Ectodermal cell (in vitro differentiated cells): ENCODE data around the gene CNTROB.
A peak's percentile ranks its signal among the peaks of the same experiment; 100 is the strongest.

Experiments
- H3K27ac ChIP-seq: 2 replicates; pipeline ENCODE4 v1.7.0; 2013; ENCODE audit warnings: mild to moderate bottlenecking, low read depth, low read length; ENCODE audit not compliant: insufficient read depth, poor library complexity, severe bottlenecking
- H3K27me3 ChIP-seq: 2 replicates; pipeline ENCODE4 v1.7.0; 2013; ENCODE audit warnings: mild to moderate bottlenecking, low read length; ENCODE audit not compliant: insufficient read depth, control insufficient read depth, poor library complexity, severe bottlenecking
- H3K36me3 ChIP-seq: one replicate; pipeline ENCODE4 v1.7.0; 2013; ENCODE audit warnings: low read length; ENCODE audit not compliant: control insufficient read depth, insufficient read depth
- H3K4me1 ChIP-seq: one replicate; pipeline ENCODE4 v1.7.0; 2013; ENCODE audit warnings: low read length; ENCODE audit not compliant: control insufficient read depth, insufficient read depth
- H3K4me3 ChIP-seq: 2 replicates; pipeline ENCODE4 v1.7.0; 2013; ENCODE audit warnings: low read depth, low read length, control low read depth; ENCODE audit not compliant: insufficient read depth
- H3K9me3 ChIP-seq: 2 replicates; pipeline ENCODE4 v1.7.0; 2013; ENCODE audit warnings: mild to moderate bottlenecking, low read length, moderate library complexity; ENCODE audit not compliant: control insufficient read depth
- WGBS, 2 experiments: methylation state at CpG; one replicate each; pipeline ENCODE4 v1.1.7; 2013; ENCODE audit warnings: missing lambda C conversion rate in 2 of 2; 5-methylcytosine and 5-hydroxymethylcytosine counted together

The CNTROB gene

GRCh38 chr17:7909089-7909488, 22.9 kb upstream of the CNTROB start:
- no peaks in the 10 kb centered on the region for H3K36me3 ChIP-seq
- H3K4me1 ChIP-seq: no peaks in the 10 kb centered on the region
- H3K27me3 ChIP-seq: peaks cover under 1% of the 10 kb centered on the region
- no peak overlapping the region for H3K4me3 ChIP-seq
- H3K27ac ChIP-seq: no peak overlapping the region
- WGBS, 2 experiments: 93 to 97% methylated on average over 29 of the region's 29 CpGs
- H3K9me3 ChIP-seq: no peaks in the 10 kb centered on the region

- no peak overlapping the region for H3K27ac ChIP-seq
- 94 to 95% methylated on average over 15 of the region's 15 CpGs for WGBS, 2 experiments
- no peak overlapping the region for H3K4me3 ChIP-seq
- no peaks in the 10 kb centered on the region for H3K36me3 ChIP-seq
- peaks cover 12% of the 10 kb centered on the region for H3K27me3 ChIP-seq
- H3K4me1 ChIP-seq: peaks cover 8% of the 10 kb centered on the region
- H3K9me3 ChIP-seq: no peaks in the 10 kb centered on the region
These were observed 21.7 kb upstream of the CNTROB start for GRCh38 chr17:7910281-7910680.

DNA sequence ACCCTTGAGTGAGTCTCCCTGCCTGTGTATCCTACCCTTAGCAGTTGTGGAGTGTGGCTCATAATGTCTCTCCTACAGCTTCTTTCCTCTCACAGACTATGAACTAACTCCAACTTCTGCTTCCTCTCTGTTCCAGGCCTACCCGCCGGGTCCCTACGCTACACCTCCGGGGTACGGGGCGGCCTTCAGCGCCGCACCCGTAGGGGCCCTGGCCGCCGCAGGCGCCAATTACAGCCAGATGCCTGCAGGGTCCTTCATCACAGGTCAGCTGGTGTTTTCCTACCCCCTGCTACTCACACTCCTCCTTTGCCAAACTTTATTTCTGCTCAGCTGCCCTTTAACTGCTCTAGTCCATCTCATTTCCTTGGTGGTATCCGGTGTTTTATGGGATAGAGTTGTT, 21.3 kb upstream of the CNTROB start:
- H3K36me3 ChIP-seq: no peaks in the 10 kb centered on the region
- H3K27me3 ChIP-seq: peaks cover 16% of the 10 kb centered on the region
- WGBS, 2 experiments: 96 to 97% methylated on average over 12 to 13 of the region's 13 CpGs
- no peak overlapping the region for H3K4me3 ChIP-seq
- H3K4me1 ChIP-seq: peaks cover 9% of the 10 kb centered on the region
- no peaks in the 10 kb centered on the region for H3K9me3 ChIP-seq
- H3K27ac ChIP-seq: no peak overlapping the region

- Histone ChIP-seq H3K9me3 (no peaks in the 10 kb centered on the region), H3K27me3 (peaks cover 18% of the 10 kb centered on the region), H3K27ac (no peak overlapping the region), H3K36me3 (no peaks in the 10 kb centered on the region), H3K4me1 (peaks cover 9% of the 10 kb centered on the region), H3K4me3 (no peak overlapping the region)
- 92 to 94% methylated on average over 9 of the region's 9 CpGs for WGBS, 2 experiments
These were observed 20.9 kb upstream of the CNTROB start for GRCh38 chr17:7911116-7911515.

DNA sequence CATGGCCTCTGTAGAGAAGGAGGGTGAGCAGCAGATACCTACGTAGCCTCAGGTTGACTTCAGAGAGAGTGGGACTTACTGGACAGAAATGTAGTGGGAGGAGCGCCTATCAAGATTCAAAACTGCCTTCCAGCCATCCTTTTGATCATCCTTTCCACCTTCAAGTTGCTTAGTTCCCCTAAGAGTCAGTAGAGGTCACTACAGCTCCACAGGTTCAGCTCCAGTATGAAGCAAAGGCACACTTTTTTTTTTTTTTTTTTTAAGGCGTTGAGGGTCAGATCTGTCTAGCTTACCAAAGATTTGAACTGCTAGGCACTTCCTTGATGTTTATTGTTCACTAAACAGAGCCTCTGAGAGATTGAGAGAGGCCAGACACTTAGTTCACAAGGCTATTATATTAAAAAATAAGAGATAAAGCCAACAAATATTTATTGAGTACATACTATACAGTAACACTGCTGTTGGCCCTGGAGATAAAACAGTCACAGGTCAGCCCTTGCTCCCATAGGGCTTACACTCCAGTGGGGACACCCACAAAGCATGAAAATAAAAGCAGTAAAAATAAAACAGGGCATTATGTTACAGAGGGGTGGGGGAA, 19.0 kb upstream of the CNTROB start:
- Histone ChIP-seq H3K36me3 (no peaks in the 10 kb centered on the region), H3K27ac (no peak overlapping the region), H3K9me3 (no peaks in the 10 kb centered on the region), H3K4me1 (peaks cover 9% of the 10 kb centered on the region), H3K27me3 (peaks cover 36% of the 10 kb centered on the region), H3K4me3 (no peak overlapping the region)
- 56 to 60% methylated on average over 2 of the region's 3 CpGs for WGBS, 2 experiments

DNA sequence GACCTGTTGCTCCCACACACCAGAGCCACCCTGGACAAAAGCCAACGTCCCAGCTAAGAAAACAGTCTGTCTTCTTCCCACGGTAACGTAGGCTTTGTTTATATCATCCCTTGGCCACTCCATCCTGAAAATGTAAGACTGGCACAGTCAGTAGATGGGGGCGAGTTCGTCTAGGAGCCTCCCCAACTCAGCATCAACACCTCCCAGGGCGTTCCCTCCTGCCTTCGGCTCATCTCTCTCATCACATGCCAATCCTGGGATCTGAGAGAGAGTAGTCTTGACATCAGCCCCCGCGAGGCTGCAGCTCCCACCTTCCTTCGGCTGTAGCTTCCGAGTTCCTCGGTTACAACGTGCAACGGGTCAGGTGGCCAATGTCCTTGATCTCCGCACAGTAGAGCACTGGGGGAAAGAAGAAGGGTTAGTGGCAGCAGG, 16.8 kb upstream of the CNTROB start:
- Histone ChIP-seq H3K27ac (no peak overlapping the region), H3K4me3 (peak overlapping the region; percentile 50), H3K27me3 (peaks cover 40% of the 10 kb centered on the region), H3K9me3 (no peaks in the 10 kb centered on the region), H3K4me1 (peaks cover 9% of the 10 kb centered on the region), H3K36me3 (no peaks in the 10 kb centered on the region)
- 26 to 29% methylated on average over 15 of the region's 15 CpGs for WGBS, 2 experiments

DNA sequence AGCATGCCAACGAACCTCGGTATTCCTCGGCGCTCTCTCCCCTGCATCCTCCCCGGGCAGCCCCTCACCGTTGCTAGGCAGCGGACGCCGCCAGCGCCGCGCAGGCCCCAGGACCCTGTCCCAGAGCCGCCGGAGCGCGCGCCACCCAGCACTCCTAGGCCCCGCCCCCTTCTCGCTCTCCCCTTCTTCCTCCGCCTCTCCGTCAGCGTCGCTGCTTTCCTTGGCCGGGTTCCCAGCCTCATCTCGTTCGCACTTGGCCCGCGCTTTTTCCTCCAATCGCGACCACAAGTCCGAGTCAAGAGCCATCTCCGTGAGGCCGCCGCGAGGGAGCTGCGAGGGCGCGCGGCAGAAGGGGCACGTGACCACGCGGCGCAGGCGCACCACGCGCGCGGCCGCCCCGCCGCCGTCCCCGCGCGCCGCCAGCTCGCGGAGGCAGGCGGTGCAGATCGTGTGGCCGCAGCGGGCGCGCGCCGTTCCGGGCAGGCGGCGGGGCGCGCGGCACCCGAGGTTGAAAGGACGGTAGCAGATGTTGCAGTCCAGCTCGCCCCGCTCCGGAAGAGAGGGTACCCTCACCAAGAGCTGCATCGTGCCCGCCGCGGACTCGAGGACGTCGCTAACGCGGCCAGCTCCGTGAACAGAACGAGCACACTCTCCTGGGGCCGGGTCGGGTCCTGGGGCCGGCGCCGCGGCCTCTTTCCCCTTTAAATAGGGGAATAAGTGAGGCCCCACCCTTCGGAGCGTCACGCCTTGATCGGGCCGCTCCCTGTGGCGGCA, 16.2 kb upstream of the CNTROB start, which contains the start of gene RNF227:
Gene RNF227 (minus strand): TSS at position 679 of the 774 bp plus-strand sequence. CDS start 94 bp downstream, at position 585.
- Histone ChIP-seq H3K27ac (no peak within 1 kb of the TSS), H3K9me3 (no peaks in the 10 kb centered on the region), H3K4me3 (peak within 1 kb of the TSS; percentile 50), H3K4me1 (peaks cover 9% of the 10 kb centered on the region), H3K27me3 (peaks cover 40% of the 10 kb centered on the region), H3K36me3 (no peaks in the 10 kb centered on the region)
- WGBS, 2 experiments: 1% methylated on average over 100 of the region's 100 CpGs

- Histone ChIP-seq H3K27me3 (peaks cover 44% of the 10 kb centered on the region), H3K9me3 (no peaks in the 10 kb centered on the region), H3K4me1 (peaks cover 9% of the 10 kb centered on the region), H3K4me3 (peak overlapping the region; percentile 50), H3K27ac (no peak overlapping the region), H3K36me3 (no peaks in the 10 kb centered on the region)
- WGBS, 2 experiments: 52 to 55% methylated on average over 15 of the region's 15 CpGs
These were observed 15.7 kb upstream of the CNTROB start for GRCh38 chr17:7916385-7916682.

DNA sequence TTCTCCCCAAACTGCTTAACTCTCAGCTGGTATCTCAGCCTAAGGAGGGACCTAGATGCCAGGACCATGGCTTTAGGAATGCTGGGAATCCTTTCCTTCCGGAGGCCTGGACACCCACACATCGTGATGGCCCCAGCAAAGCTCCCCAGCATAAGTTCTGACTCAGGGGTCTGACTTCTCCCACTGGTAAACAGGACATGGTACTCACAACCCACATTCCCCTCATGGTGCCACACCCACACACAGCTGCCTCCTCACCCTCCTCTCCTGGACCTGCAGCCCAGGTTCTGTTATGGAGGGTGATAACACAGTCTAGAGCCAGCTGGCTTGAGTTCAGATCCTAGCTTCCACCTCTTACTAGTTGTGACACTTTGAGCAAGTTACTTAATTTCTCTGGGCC, 15.2 kb upstream of the CNTROB start:
- peaks cover 9% of the 10 kb centered on the region for H3K4me1 ChIP-seq
- H3K36me3 ChIP-seq: no peaks in the 10 kb centered on the region
- H3K27ac ChIP-seq: no peak overlapping the region
- 66 to 77% methylated on average over 2 of the region's 2 CpGs for WGBS, 2 experiments
- H3K4me3 ChIP-seq: no peak overlapping the region
- H3K27me3 ChIP-seq: peaks cover 48% of the 10 kb centered on the region
- H3K9me3 ChIP-seq: no peaks in the 10 kb centered on the region

- H3K27ac ChIP-seq: no peak overlapping the region
- H3K4me1 ChIP-seq: no peaks in the 10 kb centered on the region
- no peaks in the 10 kb centered on the region for H3K9me3 ChIP-seq
- H3K4me3 ChIP-seq: no peak overlapping the region
- H3K27me3 ChIP-seq: peaks cover 70% of the 10 kb centered on the region
- WGBS, 2 experiments: 55 to 57% methylated on average over 16 of the region's 16 CpGs
- H3K36me3 ChIP-seq: no peaks in the 10 kb centered on the region
These were observed 9.6 kb upstream of the CNTROB start for GRCh38 chr17:7922269-7922844.
